GM18868 (cell line): ENCODE data around the gene CAPN2.
A peak's percentile ranks its signal among the peaks of the same experiment; 100 is the strongest.

Experiments
- ATAC-seq: cut with Tn5 transposase; IDR thresholded peaks from one replicate; pipeline ENCODE4 v1.9.1; 2021; ENCODE audit warnings: mild to moderate bottlenecking, moderate library complexity; ENCODE audit not compliant: unreplicated experiment

The CAPN2 gene

GRCh38 chr1:223758734-223759133, 46.4 kb downstream of the CAPN2 start:
- no peak for ATAC-seq

- ATAC-seq: no peak
These were observed 46.9 kb downstream of the CAPN2 start for GRCh38 chr1:223759273-223759672.

DNA sequence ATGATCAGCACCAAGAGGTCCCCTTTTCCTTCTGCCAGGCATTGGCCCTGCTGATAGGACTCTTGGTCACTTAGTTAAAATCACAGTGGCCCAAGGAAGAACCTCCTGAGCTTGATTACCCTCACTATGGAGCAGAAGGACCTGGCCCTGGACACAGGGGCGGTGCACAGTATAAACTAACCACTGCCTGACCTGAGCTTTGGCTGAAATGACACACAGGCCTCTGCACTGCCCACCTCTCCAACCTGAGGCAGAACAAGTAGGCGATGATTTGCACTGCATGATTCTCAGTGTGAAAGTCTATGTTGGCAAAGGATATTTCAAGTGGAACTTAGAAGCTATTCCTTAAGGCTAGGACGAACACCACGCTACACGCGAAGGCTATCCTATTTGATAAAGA, 48.5 kb downstream of the CAPN2 start:
- ATAC-seq: no peak

DNA sequence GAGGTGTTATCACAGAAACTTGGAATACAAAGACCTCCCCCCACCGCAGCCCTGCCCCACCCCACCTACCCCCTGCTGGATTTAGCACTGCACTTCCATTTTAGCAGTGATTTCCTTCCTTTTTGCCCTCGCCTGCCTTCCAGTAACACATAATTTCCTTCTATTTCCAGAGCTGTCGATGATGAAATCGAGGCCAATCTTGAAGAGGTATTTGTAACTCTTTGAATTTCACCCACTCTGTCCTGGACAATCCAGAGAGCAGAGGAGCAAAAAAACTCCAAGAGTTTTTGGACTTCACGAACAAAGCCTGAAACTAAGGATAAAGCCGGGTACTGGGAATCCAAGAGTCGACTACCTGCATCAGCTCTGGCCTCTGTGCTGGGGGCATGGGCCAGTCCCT, 49.1 kb downstream of the CAPN2 start:
- ATAC-seq: no peak

GRCh38 chr1:223763251-223763650, 50.9 kb downstream of the CAPN2 start:
- ATAC-seq: no peak

DNA sequence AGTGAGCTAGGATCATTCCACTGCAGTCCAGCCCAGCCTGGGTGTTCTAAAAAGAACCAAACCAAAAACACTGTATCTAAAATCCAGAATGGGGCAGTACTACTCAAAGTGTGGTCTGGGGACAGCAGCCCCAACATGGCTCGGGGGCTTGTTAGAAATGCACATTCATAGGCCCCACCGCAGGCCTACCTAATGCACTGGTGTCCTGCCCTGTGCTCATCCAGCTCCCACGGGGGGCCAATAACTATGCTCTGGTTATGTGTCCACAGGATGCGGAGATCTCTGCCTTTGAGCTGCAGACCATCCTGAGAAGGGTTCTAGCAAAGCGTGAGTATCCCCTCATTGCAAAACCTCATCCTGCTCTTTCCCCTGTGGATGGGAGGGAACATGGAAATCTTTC, 51.5 kb downstream of the CAPN2 start:
- no peak for ATAC-seq

DNA sequence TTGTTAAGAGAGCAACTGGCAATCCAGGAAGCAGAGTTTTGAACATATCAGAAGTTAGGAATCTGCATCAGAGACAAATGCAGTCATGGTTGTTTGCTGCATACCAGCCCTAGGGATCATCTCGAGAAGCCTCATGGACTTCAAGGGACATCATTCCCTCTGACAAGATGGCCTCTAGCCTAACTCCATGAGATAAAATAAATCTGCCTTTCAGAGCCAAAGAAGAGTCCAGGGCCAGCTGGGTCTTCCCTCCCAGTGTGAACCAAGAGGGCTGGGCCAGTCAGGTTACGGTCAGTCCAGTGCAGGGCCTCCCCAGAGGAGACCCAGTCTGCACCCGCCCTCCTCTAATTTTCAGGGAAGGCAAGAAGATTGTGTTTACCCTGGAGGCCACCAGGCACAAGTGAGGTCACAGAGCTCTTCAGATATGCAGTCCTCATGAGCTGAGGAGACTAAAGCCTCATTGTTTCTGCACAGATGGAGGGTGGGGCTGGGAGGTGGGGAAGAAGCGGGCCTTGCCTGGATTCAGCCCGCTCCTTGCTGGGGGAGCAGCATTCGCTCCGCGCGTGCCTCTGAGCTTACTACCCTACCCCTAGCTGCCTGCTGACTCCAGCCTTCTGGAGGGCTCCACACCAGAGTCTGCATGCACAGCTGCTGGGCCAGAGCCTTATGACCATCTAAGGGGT, 52.8 kb downstream of the CAPN2 start:
- ATAC-seq: no peak

DNA sequence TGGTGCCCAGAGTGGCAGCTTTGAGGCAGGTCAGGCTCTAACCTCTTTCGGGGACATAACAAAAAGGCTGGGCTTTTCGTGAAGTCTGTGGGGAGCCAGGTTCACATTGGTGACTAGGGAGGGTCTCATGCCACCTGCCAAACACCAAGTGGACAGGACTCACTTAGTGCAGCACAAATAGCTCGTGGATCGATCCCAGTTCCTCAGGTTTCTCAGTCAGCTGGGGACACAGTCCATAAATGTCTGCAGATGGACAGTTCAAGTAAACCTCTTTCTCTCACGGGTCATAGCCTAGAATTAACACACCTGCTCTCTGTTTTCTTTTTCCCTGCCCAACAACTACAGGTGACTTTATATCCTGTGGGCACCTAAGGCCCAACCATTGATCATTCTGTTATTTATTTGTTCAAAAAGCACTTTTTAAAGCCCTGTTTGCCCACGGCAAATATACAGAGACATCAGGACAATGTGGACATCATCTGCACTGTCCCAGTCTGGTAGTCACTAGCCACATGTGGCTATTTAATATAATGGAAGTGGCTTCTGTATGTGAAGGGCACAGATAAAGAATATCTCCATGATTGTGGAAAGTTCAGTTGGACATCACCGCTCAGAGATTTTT, 53.5 kb downstream of the CAPN2 start:
- no peak for ATAC-seq

GRCh38 chr1:223770621-223771315, 58.4 kb downstream of the CAPN2 start:
- ATAC-seq: no peak

- ATAC-seq: no peak
These were observed 59.1 kb downstream of the CAPN2 start for GRCh38 chr1:223771469-223771813.

- ATAC-seq: no peak
These were observed 59.8 kb downstream of the CAPN2 start for GRCh38 chr1:223771814-223772770.

GRCh38 chr1:223772771-223773160, 60.4 kb downstream of the CAPN2 start:
- no peak for ATAC-seq

GRCh38 chr1:223774134-223774814, 61.9 kb downstream of the CAPN2 start:
- ATAC-seq: no peak

DNA sequence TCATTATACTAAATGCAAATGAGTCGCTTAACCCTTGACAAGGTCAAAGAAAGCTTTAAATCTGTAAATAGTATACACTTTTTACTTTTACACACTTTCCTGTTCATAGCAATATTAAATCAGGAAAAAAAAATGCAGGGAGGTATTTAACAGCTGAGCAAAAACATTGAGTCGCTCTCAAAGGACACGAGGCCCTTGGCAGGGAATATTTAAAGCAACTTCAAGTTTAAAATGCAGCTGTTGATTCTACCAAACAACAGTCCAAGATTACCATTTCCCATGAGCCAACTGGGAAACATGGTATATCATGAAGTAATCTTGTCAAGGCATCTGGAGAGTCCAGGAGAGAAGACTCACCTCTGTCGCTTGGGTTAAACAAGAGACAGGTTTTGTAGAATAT, 62.7 kb downstream of the CAPN2 start:
- no peak for ATAC-seq

DNA sequence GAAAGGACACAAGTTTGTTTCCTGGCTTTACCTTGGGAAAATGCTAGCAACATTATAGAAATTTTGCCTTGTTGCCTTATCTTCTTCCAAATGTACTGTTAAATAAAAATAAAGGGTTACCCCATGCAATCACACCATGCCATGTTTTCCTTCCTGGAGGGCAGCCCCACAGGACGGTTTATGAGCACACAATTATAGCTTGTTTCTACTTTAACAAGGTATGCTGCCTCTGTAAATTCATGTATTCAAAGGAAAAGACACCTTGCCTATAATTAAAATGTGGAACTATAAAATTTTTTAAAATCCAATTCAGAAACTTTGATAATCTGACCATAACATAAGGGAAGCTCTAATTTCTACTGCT, 63.4 kb downstream of the CAPN2 start:
- ATAC-seq: no peak

DNA sequence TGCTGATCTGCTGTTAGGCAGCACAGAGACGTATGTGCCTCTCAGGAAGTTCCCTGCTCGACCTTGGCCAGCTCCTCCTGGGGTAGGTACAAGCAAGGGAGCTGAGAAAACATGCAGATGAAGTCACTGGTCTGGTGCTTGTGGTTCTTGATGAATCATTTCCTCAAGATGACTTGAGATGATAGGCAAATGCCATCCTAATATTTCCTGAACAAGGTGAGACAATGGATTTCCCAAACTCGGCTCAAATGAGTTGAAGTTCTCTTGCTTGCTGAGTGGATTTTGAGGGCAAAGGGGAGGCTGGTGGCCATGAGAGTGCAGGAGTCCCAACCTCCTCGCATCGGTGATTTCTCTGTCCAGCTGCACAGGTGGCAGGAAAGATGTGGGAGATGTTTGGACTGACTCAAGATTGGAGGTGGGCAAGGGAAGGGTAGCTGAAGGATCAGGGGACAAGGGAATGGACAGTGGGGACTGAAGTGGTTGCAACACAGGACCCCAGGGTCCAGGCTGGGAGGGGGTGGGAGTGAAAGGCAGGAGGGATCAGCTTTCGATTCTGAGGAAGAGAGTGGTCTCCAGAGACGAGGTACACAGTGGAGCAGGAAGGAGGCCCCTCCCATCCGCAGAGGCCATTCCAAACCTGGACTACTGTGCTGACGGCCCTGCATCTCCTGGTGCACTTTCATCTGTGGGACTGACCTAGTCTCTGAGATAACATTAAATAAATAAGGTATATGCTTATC, 63.9 kb downstream of the CAPN2 start:
- peak; percentile 83 for ATAC-seq

DNA sequence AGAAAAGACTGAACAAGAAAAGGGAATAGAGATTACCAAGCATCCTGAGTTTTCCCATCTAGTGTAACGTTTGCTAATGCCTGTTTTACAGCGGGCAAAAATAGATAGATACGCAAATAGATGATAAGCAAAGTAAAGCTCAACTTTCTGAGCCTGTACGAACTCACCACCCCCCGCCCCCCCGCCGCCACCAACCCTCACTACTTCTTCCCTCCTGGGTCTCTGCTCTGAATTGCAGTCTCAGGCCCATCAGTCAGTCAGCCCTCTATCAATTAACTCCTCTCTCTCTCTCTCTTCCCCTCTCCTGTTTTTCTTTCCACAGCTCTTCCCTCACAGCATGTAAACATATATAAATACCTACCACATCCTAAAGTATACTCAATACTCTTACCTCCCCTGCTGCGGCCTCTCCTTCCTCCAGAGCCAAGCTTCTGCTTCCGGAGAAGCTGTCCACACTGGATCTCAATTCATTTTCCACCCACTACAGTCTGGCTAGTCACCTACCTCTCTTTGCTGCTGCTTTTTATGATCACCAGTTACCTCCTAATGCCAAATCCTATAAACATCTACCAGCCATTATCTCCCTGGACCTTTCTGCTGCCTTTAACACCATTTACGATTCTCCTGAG, 64.6 kb downstream of the CAPN2 start:
- no peak for ATAC-seq

GRCh38 chr1:223780318-223780717, 68.0 kb downstream of the CAPN2 start:
- ATAC-seq: no peak

GRCh38 chr1:223780949-223781348, 68.6 kb downstream of the CAPN2 start:
- no peak for ATAC-seq

GRCh38 chr1:223783676-223784075, 71.3 kb downstream of the CAPN2 start:
- ATAC-seq: no peak
